GM18511 (cell line): ENCODE measurements around the gene UVRAG.

ENCODE experiments used
- ATAC-seq: cut with Tn5 transposase; IDR thresholded peaks from one replicate; pipeline ENCODE4 v1.9.1; 2021; ENCODE audit warnings: mild to moderate bottlenecking, moderate library complexity; ENCODE audit not compliant: unreplicated experiment

The UVRAG gene

DNA sequence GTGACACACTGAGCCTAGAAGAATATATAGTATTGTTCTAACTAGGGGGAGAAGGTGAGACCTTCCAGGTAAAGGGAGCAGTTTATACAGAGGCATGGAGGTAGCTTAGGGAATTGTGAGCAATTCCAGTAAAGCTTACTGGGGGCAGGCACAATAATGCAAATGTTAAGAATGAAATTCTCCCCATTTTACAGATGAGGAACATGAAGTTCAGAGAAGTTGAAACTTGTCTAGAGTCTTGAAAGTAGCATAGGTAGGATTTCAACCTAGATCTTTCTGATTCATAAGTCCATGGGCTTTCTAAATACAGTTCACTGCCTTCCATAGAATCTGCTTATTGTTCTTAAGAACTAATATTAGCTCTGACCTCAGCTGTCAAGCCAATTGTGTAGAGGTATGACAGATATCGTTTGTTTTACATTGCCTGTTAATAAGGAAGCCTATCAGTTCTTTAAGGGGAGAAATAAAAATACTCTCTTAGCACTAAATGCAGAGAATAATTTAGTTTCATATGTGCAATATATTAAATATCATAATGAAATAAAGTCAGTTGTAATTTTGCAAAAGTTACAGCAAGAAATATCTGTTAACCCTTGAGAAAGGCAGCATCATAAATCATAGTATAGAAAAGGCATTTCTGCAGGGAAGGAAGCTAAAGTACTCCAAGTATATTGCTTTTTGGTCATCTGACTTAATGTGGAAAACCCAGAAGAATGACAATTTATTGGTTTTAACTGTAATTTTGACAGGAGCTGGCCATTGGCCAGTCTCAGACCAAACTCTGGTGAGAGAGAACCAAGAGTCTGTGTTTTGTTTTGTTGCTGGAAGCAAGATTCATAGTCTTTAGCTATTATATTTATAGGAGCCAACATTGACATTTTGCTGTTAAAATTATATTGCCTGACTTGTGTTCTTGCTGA is 181.8 kb downstream of the UVRAG start:
- ATAC-seq = no peak

DNA sequence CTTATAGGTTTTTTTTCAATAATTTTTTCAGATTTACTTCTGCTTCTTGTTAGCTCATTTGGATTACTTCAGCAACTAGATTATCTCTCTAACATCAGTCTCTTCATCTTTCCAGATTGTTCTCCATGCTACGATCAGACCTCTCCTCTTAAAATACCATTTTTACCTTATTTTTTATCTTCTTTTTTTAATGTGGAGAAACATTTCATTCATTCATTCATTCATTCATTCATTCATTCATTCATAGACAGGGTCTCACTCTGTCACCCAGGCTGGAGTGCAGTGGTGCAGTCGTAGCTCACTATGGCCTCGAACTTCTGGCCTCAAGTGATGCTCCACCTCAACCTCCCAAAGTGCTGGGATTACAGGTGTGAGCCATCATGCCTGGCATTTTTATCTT is 189.4 kb downstream of the UVRAG start:
- ATAC-seq = no peak

DNA sequence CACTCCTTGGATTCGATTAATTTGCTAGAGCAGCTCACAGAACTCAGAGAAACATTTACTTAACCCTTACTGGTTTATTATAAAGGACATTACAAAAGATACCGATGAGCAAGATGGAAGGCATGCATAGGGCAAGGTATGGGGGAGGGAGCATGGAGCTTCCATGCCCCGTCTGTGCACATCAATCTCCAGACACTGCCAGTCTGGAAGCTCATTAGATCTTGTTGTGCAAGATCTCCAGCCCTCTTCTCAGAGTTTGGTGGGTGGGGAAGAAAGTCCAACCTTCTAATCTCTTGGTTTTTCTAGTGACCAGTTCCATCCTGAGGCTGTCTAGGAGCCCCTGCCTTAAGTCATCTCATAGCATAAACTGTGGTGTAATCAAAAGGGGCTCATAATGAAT is 190.7 kb downstream of the UVRAG start:
- no peak for ATAC-seq

DNA sequence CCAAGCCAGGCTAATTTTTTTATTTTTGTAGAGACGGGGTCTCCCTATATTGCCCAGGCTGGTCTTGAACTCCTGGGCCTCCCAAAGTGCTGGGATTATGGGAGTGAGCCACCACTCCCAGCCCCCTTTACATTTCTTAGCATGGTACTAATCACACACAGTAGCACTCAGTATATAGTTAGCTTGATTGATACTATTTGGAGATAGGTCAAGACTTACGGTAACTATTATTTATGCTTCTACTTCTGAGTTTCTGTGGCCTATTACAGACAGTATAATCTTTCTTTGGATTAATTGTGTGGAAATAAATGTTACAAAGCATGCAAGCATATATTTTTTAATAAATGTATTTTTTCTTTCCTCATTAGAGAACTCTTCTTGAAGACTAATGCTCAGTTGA is 192.2 kb downstream of the UVRAG start:
- ATAC-seq = no peak

- no peak for ATAC-seq
Observed at GRCh38 chr11:76008474-76008873, 193.5 kb downstream of the UVRAG start.

GRCh38 chr11:76010051-76010450 is 195.0 kb downstream of the UVRAG start:
- ATAC-seq = no peak

- ATAC-seq = no peak
Observed at GRCh38 chr11:76013526-76013925, 198.5 kb downstream of the UVRAG start.

GRCh38 chr11:76023236-76024068 is 208.4 kb downstream of the UVRAG start:
- no peak for ATAC-seq

- ATAC-seq = no peak
Observed at GRCh38 chr11:76025068-76025467, 210.1 kb downstream of the UVRAG start.

DNA sequence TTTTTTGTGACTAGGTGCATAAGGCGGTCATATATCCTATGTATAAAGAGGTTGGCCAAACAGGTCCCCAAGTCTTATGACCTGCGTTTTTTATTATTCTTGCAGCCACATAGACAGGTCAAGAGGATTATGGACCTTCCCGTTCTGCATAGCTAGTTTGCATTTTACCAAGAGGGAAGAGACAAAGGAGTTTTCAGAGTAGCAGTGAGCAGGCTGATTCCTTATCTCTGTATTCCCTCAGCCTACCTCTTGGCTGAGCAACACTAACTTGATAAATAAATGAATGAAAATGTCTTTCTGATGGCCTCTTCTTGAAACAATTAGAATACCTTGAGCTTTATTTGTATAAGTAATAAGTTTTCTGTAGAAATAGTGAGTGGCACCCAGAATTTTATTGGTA is 210.8 kb downstream of the UVRAG start:
- ATAC-seq = no peak

GRCh38 chr11:76026281-76026680 is 211.3 kb downstream of the UVRAG start:
- ATAC-seq = no peak

DNA sequence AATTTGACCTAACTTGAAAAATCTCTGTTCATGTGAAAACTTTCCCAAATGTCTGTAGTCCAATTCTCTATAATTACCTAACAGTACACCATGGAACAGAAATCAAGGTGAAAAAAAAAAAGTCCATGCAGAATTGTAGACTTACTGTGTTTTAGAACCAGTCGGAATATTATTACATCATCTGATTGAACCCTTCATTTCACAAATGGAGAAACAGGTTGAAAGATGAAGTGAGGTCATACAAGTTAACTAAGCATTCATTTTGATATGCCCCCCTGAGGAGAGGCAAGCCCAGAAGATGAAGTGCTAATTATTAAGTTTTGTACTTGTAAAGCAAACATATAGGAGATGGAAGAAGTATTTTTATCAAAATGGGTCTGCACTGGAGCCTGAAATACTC is 211.9 kb downstream of the UVRAG start:
- no peak for ATAC-seq

DNA sequence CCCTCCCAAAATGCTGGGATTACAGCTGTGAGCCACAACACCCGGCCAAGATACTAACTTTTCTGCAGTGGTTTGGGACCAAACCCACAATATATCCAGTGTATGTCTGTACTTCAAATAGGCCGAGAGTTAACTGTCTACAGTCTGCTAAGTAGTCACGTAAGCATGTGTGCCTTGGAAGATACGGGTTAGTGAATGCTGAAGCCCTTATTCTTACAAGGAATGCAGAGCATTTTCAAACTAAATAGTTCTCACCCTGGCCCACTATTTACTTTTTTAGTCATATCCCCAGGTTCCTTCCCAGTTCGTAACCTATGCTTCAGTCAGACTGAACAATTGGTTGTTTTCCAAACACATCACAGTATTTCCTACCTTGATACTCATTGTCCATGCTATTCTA is 215.3 kb downstream of the UVRAG start:
- no peak for ATAC-seq

GRCh38 chr11:76030968-76031590 is 216.1 kb downstream of the UVRAG start:
- ATAC-seq = no peak

DNA sequence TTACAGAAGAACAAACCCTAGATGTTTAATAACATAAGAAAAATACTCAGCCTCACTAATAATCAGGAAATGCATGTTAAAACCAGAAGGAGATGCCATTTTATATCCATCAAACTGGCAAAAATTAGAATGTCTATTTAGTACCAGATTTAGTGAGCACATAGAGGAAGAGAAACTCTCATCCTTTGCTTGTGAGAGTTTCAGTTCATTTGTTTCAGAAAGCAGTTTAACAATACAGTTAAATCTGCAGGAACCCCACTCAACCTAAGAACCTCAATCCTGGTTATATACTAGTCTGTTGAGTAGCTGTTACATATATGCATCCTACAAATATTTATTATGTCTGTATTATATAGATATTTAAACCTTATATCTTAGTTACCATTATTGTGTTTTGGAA is 218.7 kb downstream of the UVRAG start:
- no peak for ATAC-seq

GRCh38 chr11:76035020-76035419 is 220.0 kb downstream of the UVRAG start:
- no peak for ATAC-seq

GRCh38 chr11:76038608-76039007 is 223.6 kb downstream of the UVRAG start:
- ATAC-seq = no peak

GRCh38 chr11:76041208-76041607 is 226.2 kb downstream of the UVRAG start:
- ATAC-seq = no peak

DNA sequence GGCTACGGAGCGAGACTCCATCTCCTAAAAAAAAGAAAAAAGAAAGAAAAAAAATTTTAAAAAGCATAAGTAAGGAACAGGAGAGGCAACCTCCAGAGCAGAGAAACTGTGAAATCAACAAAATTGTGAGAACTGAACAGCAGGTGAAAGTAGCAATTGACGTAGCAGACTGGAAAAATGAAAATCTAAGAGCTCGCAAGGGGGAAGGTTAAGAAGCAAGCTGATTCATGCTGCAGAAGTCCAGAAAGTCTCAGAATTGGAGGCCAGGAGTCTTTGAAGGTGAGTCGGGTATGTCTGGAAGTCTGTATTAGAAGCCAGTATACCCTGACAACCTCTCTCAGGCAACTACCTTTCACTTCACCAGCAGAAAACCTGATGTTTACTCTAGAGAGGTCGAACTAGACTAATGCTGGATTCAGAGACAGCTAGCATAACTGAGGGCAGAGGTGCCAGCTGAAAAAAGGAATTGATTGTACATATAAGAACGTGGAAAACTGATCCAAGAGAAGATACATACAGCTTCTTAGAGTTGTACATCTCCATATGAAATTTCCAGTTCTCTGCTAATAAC is 229.8 kb downstream of the UVRAG start:
- no peak for ATAC-seq

DNA sequence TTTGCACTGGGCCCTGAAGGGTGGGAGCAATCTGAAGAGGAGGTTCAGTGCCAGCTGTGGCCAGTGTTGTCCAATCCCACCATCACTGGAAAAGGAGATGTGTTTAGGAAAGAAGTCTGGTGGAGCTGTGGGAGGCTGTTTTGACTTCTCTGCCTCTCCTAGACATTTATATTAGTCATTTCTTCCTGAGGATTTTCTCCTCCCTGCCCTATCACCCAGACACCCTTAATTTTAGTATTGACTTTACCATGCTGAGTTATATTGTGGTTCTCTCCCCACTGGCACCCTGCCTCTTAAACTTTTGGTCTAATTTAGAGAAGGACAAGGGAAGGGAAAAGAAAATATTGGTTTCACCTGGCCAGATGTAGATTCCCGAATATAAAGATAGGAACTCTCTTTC is 232.2 kb downstream of the UVRAG start:
- no peak for ATAC-seq

DNA sequence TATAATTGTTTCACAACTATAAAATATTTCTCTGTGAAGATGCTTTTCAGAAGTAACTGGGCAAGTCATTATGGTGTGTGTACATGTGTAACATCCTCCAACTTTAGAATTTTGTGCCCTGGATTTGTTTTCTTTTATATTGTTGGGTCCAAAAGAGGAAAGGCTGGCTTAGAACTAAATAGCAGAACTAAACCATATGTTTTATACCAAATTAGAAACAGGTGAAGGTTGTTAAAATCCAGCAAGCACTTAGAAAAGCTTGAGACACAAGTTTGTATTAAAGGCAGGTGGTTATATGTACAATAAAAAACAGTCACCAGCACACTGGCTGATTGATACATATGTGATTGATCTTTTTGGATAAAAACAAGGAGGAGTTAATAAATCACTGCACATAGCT is 232.8 kb downstream of the UVRAG start:
- ATAC-seq = no peak
